Neuronal stem cell (in vitro differentiated cells): ENCODE data around the gene MAGEA4.

Source experiments
- DNase-seq: peaks from one replicate; pipeline ENCODE4 v3.0.0-alpha.2; 2013; ENCODE audit warnings: low spot score
- H2AFZ ChIP-seq: one replicate; pipeline ENCODE4 v1.6.1; 2013; ENCODE audit warnings: mild to moderate bottlenecking, low read length, inconsistent platforms
- H2AK5ac ChIP-seq: 2 replicates; pipeline ENCODE4 v1.6.1; 2013; ENCODE audit warnings: low read depth, mild to moderate bottlenecking, inconsistent platforms, low read length, moderate library complexity, mixed read lengths
- H2BK120ac ChIP-seq: 2 replicates; pipeline ENCODE4 v1.6.1; 2013; ENCODE audit warnings: low read depth, mild to moderate bottlenecking, inconsistent platforms, low read length, moderate library complexity, mixed read lengths
- H2BK12ac ChIP-seq: one replicate; pipeline ENCODE4 v1.6.1; 2013; ENCODE audit warnings: low read length, inconsistent platforms
- H2BK15ac ChIP-seq: 2 replicates; pipeline ENCODE4 v1.6.1; 2013; ENCODE audit warnings: mild to moderate bottlenecking, low read length, inconsistent platforms, mixed read lengths
- H2BK5ac ChIP-seq: one replicate; pipeline ENCODE4 v1.6.1; 2013; ENCODE audit warnings: inconsistent platforms, mild to moderate bottlenecking, low read length, moderate library complexity
- H3K14ac ChIP-seq: one replicate; pipeline ENCODE4 v1.6.1; 2013; ENCODE audit warnings: low read length, inconsistent platforms
- H3K18ac ChIP-seq: 2 replicates; pipeline ENCODE4 v1.6.1; 2013; ENCODE audit warnings: low read length, inconsistent platforms
- H3K23ac ChIP-seq: 2 replicates; pipeline ENCODE4 v1.6.1; 2013; ENCODE audit warnings: low read depth, mild to moderate bottlenecking, mixed read lengths, low read length, inconsistent platforms; ENCODE audit not compliant: poor library complexity
- H3K27ac ChIP-seq: replicated peaks from 3 replicates; pipeline ENCODE4 v1.5.1; 2013; ENCODE audit warnings: low read length, inconsistent platforms
- H3K27me3 ChIP-seq, 3 experiments: 2 replicates each; pipeline ENCODE4 v1.6.1; 2013; ENCODE audit warnings: low read length in 3 of 3, mild to moderate bottlenecking in 2 of 3, inconsistent platforms in 1 of 3, low read depth in 1 of 3, mixed read lengths in 1 of 3, moderate library complexity in 1 of 3; ENCODE audit not compliant: control insufficient read depth in 3 of 3, insufficient read depth in 3 of 3
- H3K36me3 ChIP-seq, 2 donors: replicated peaks in 1 of 2; 2 replicates each; pipeline ENCODE4 v1.6.1; 2013; ENCODE audit warnings: low read length in 2 of 2; ENCODE audit not compliant: control insufficient read depth in 2 of 2, insufficient read depth in 2 of 2
- H3K4ac ChIP-seq: 2 replicates; pipeline ENCODE4 v1.6.1; 2013; ENCODE audit warnings: inconsistent platforms, mild to moderate bottlenecking, low read length, moderate library complexity
- H3K4me1 ChIP-seq, 2 donors: 1 replicate in 1 of 2; 2 replicates in 1 of 2; pipeline ENCODE4 v1.6.1; 2013; ENCODE audit warnings: low read length in 2 of 2, low read depth in 1 of 2; ENCODE audit not compliant: control insufficient read depth in 2 of 2, insufficient read depth in 1 of 2
- H3K4me2 ChIP-seq: one replicate; pipeline ENCODE4 v1.6.1; 2013; ENCODE audit warnings: mild to moderate bottlenecking, low read length, inconsistent platforms; ENCODE audit not compliant: insufficient read depth, poor library complexity, severe bottlenecking
- H3K4me3 ChIP-seq, 2 donors: 2 replicates each; pipeline ENCODE4 v1.5.1; 2013; ENCODE audit warnings: low read length in 2 of 2, mild to moderate bottlenecking in 2 of 2, inconsistent platforms in 1 of 2, moderate library complexity in 1 of 2
- H3K79me1 ChIP-seq: one replicate; pipeline ENCODE4 v1.6.1; 2013; ENCODE audit warnings: low read depth, mild to moderate bottlenecking, inconsistent platforms, low read length, moderate library complexity
- H3K9ac ChIP-seq: one replicate; pipeline ENCODE4 v1.6.1; 2013; ENCODE audit warnings: mild to moderate bottlenecking, low read depth, low read length, inconsistent platforms; ENCODE audit not compliant: poor library complexity
- H3K9me3 ChIP-seq, 2 donors: replicated peaks in 1 of 2; 2 replicates each; pipeline versions ENCODE3 to v1.6.1; 2013; ENCODE audit warnings: low read length in 2 of 2, mild to moderate bottlenecking in 2 of 2, inconsistent platforms in 1 of 2, low read depth in 1 of 2, mixed read lengths in 1 of 2, moderate library complexity in 1 of 2; ENCODE audit not compliant: control insufficient read depth in 2 of 2, insufficient read depth in 1 of 2
- H4K8ac ChIP-seq: one replicate; pipeline ENCODE4 v1.6.1; 2013; ENCODE audit warnings: low read depth, mild to moderate bottlenecking, inconsistent platforms, low read length, moderate library complexity
- H4K91ac ChIP-seq: one replicate; pipeline ENCODE4 v1.6.1; 2013; ENCODE audit warnings: low read length, low read depth, mild to moderate bottlenecking, inconsistent platforms; ENCODE audit not compliant: poor library complexity
- whole genome bisulfite sequencing, 2 donors: extraction: QIAGEN DNeasy Blood & Tissue Kit; methylation state at CpG; one replicate each; pipeline ENCODE4 v1.1.7; 2013; ENCODE audit warnings: missing lambda C conversion rate in 2 of 2, mixed read lengths in 1 of 2; ENCODE audit not compliant: insufficient read length in 2 of 2, insufficient replicate concordance in 1 of 2; ENCODE audit errors: extremely low coverage in 2 of 2; 5-methylcytosine and 5-hydroxymethylcytosine counted together

Gene MAGEA4

DNA sequence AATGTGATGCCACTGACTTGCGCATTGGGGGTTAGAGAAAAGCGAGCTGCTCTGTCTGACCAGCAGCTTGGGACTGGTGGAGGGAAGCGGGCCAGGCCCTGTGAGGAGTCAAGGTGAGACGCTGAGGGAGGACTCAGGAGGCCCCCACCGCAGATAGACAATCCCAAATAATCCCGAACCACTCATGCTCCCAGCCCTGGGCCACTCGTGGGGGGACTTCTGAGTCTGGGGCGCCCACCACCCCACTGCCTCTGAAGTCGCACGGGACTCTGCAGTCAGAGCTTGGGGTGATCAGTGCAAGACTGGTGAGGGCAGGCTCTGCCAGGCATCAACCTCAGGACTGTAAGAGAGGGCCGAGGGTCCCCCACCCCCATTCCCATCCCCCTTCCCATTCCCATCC is 6.9 kb downstream of the MAGEA4 start:
- Histone ChIP-seq H4K91ac (no peak overlapping the region), H3K9ac (no peak overlapping the region), H3K18ac (no peak overlapping the region), H3K27me3 (no peaks in the 10 kb centered on the region), H2BK15ac (no peak overlapping the region), H3K4ac (no peak overlapping the region), H2AK5ac (no peak overlapping the region), H4K8ac (no peak overlapping the region), H3K27ac (no peak overlapping the region), H2BK12ac (no peak overlapping the region), H3K4me2 (no peak overlapping the region), H3K9me3 (no peaks in the 10 kb centered on the region), H3K14ac (no peak overlapping the region), H3K4me3 (no peak overlapping the region), H3K79me1 (no peaks in the 10 kb centered on the region), H3K36me3 (no peaks in the 10 kb centered on the region), H2AFZ (no peak overlapping the region), H2BK5ac (no peak overlapping the region), H2BK120ac (no peak overlapping the region), H3K4me1 (no peaks in the 10 kb centered on the region), H3K23ac (no peak overlapping the region)
- no CpG with 5 or more reads among the region's 11 CpGs for WGBS, 2 donors
- DNase-seq: no peak

- H4K91ac ChIP-seq: no peak overlapping the region
- no peak overlapping the region for H3K14ac ChIP-seq
- H2BK5ac ChIP-seq: no peak overlapping the region
- no peak overlapping the region for H2BK15ac ChIP-seq
- no peak overlapping the region for H3K27ac ChIP-seq
- WGBS, 2 donors: no CpG with 5 or more reads among the region's 12 CpGs
- no peak overlapping the region for H3K9ac ChIP-seq
- no peaks in the 10 kb centered on the region for H3K79me1 ChIP-seq
- H2AK5ac ChIP-seq: no peak overlapping the region
- no peak overlapping the region for H4K8ac ChIP-seq
- H3K4me1 ChIP-seq: no peaks in the 10 kb centered on the region
- H3K4me3 ChIP-seq: no peak overlapping the region
- H2AFZ ChIP-seq: no peak overlapping the region
- no peak overlapping the region for H3K4me2 ChIP-seq
- H2BK120ac ChIP-seq: no peak overlapping the region
- no peak overlapping the region for H3K23ac ChIP-seq
- H3K4ac ChIP-seq: no peak overlapping the region
- H3K27me3 ChIP-seq: no peaks in the 10 kb centered on the region
- H2BK12ac ChIP-seq: no peak overlapping the region
- no peak for DNase-seq
- H3K36me3 ChIP-seq: no peaks in the 10 kb centered on the region
- no peaks in the 10 kb centered on the region for H3K9me3 ChIP-seq
- no peak overlapping the region for H3K18ac ChIP-seq
Measured at GRCh38 chrX:151920101-151920500, 7.4 kb downstream of the MAGEA4 start.

DNA sequence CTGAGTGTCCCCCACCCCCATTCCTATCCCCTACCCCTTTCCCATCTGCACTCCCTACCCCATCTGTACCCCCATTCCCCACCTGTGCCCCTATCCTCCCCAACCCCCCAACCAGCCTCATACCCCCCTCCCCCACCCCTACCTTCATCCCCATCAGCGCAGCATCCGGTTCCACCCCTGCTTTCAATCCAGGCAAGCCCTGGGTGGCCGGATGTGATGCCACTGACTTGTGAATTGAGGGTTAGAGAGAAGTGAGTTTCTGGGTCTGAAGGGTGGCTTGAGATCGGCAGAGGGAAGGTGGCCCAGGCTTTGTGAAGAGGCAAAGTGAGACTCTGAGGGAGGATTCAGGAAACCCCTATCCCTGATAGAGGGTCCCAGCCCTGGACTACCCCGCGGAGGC is 7.8 kb downstream of the MAGEA4 start:
- no peak overlapping the region for H3K4ac ChIP-seq
- no peaks in the 10 kb centered on the region for H3K4me1 ChIP-seq
- no peaks in the 10 kb centered on the region for H3K79me1 ChIP-seq
- WGBS, 2 donors: no CpG with 5 or more reads among the region's 6 CpGs
- H2BK15ac ChIP-seq: no peak overlapping the region
- H4K91ac ChIP-seq: no peak overlapping the region
- H2AK5ac ChIP-seq: no peak overlapping the region
- no peaks in the 10 kb centered on the region for H3K36me3 ChIP-seq
- H3K4me3 ChIP-seq: no peak overlapping the region
- no peak for DNase-seq
- H2AFZ ChIP-seq: no peak overlapping the region
- no peak overlapping the region for H3K18ac ChIP-seq
- no peak overlapping the region for H3K9ac ChIP-seq
- H3K9me3 ChIP-seq: no peaks in the 10 kb centered on the region
- H4K8ac ChIP-seq: no peak overlapping the region
- no peak overlapping the region for H3K4me2 ChIP-seq
- no peak overlapping the region for H3K23ac ChIP-seq
- H2BK12ac ChIP-seq: no peak overlapping the region
- H3K14ac ChIP-seq: no peak overlapping the region
- H3K27me3 ChIP-seq: no peaks in the 10 kb centered on the region
- no peak overlapping the region for H3K27ac ChIP-seq
- H2BK120ac ChIP-seq: no peak overlapping the region
- H2BK5ac ChIP-seq: no peak overlapping the region

DNA sequence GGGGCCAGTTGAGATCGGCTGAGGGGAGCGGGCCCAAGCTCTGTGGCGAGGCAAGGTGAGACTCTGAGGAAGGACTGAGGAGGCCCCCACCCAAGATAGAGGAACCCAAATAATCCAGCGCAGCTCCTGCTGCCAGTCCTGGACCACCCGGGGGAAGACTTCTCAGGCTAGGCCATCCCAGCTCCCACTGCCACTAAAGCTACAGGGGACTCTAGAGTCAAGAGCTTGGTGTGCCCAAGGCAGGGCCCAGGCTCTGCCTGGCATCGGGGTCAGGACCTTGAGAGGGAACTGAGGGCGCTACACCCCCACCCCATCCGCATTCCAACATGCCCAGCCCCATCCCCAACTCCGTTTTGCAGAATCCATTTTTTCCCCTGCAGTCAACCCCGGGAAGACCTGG is 8.6 kb downstream of the MAGEA4 start:
- H3K4me2 ChIP-seq: no peak overlapping the region

More for the DNA sequence above, 8.6 kb downstream of the MAGEA4 start:
- H4K91ac ChIP-seq: no peak overlapping the region
- H3K27me3 ChIP-seq: no peaks in the 10 kb centered on the region
- no peak overlapping the region for H2BK12ac ChIP-seq
- no peaks in the 10 kb centered on the region for H3K9me3 ChIP-seq
- WGBS, 2 donors: no CpG with 5 or more reads among the region's 10 CpGs
- no peak overlapping the region for H3K9ac ChIP-seq
- H3K4me1 ChIP-seq: no peaks in the 10 kb centered on the region
- no peaks in the 10 kb centered on the region for H3K79me1 ChIP-seq
- no peak overlapping the region for H3K4ac ChIP-seq
- DNase-seq: no peak
- H3K18ac ChIP-seq: no peak overlapping the region
- no peak overlapping the region for H4K8ac ChIP-seq
- no peak overlapping the region for H3K14ac ChIP-seq
- no peak overlapping the region for H2BK15ac ChIP-seq
- no peak overlapping the region for H2AFZ ChIP-seq
- no peak overlapping the region for H3K23ac ChIP-seq
- no peak overlapping the region for H3K27ac ChIP-seq
- no peak overlapping the region for H2BK120ac ChIP-seq
- no peak overlapping the region for H2AK5ac ChIP-seq
- no peaks in the 10 kb centered on the region for H3K36me3 ChIP-seq
- no peak overlapping the region for H2BK5ac ChIP-seq
- no peak overlapping the region for H3K4me3 ChIP-seq
